ENCODE data around the gene LPIN1. TPM values are rescaled to one million over a fixed set of nuclear protein-coding genes. Genes with fewer than 3 reads are reported as not detected.
"Not testable (repeated sequence)": the region's sequence is repeated elsewhere in the genome, so short reads cannot be mapped to it uniquely, and the experiment has no call there.

The LPIN1 gene
- total RNA-seq, 4 donors from 2014 or later: 19.0 to 52.3 (median 30.5) TPM

DNA sequence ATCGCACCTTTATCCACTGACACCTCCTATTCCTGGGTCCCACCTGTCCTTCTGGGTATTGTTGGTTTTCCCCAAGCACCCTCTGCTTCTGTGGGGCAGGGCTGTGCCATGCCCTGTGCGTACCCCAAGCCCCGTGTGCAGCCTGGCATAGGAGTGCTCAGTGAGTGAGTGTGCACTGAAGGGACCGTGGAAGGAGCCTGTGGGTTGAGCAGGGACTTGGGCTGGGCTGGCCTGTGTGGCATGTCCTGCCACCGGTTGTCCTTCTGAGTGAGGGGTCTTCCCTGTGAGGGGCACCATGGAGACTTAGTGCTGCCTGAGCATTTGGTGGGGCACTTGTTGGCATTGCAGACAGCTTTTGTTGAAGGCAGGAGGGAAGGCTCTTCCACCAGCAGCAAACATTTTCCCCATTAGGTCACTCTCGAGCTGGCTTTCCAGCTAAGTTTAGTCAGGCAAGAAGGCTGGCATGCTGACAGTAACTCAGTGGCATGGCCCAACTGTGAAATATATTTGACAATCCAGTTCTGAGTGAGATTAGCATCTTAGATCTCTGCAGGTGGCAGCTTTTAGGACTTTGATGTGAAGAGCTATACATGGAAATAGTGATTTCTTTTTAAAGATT is 64.7 kb downstream of the LPIN1 start:
- Histone ChIP-seq H3K27ac (no peak overlapping the region), H3K9me3 (no peaks in the 10 kb centered on the region), H3K27me3 (no peaks in the 10 kb centered on the region), H3K4me1 (no peaks in the 10 kb centered on the region), H3K4me3 (no peak overlapping the region), H3K36me3 (no peaks in the 10 kb centered on the region)
- DNase-seq: no peak
- intact Hi-C loops (cut with DNase I; ENCODE audit: low total_unique reads): no loop called here
- no peak for TF ChIP-seq POLR2A (IDR thresholded peaks at IDR 0.05)
- TF ChIP-seq, protein P1, sequence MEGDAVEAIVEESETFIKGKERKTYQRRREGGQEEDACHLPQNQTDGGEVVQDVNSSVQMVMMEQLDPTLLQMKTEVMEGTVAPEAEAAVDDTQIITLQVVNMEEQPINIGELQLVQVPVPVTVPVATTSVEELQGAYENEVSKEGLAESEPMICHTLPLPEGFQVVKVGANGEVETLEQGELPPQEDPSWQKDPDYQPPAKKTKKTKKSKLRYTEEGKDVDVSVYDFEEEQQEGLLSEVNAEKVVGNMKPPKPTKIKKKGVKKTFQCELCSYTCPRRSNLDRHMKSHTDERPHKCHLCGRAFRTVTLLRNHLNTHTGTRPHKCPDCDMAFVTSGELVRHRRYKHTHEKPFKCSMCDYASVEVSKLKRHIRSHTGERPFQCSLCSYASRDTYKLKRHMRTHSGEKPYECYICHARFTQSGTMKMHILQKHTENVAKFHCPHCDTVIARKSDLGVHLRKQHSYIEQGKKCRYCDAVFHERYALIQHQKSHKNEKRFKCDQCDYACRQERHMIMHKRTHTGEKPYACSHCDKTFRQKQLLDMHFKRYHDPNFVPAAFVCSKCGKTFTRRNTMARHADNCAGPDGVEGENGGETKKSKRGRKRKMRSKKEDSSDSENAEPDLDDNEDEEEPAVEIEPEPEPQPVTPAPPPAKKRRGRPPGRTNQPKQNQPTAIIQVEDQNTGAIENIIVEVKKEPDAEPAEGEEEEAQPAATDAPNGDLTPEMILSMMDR (IDR thresholded peaks at IDR 0.05): no peak

DNA sequence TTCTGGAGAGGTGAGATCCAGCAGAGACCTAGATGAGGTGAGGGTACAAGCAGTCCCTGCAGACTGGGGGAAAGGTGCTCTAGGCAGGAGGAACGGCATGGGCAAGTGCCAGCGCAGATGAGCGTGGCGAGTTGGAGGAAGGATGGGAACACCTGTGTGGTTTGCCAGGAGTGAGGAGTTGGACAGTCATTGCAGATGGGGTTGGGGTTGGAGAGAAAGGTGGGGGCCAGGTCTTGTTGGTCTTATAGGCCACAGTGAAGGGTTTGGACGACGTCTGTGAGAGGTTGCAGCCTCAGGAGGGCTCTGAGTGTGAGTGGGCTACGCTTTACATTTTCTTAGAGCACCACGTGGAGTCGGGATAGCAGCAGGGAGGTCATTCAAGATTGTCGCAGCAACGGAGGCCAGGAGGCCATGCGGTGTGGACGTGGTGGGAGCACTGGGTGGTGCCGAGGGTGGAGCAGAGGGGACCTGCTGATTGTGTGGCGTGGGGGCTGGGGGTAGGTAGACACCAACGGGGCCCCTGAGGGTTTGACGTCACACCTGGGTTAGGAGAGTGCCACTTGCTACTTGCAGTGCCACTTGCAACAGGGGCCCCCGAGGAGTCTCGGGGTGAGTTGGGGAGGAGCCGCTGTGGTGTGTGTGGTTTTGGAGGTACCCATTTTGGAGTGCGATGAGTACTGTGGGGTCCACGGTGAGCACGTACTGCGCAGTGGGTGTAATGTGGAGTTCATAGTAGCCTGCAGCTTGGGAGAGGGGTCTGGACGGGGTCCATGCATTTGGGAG is 66.2 kb downstream of the LPIN1 start:
- no peaks in the 10 kb centered on the region for H3K36me3 ChIP-seq
- intact Hi-C loops (cut with DNase I; ENCODE audit: low total_unique reads): no loop called here
- no peak overlapping the region for H3K27ac ChIP-seq
- H3K4me1 ChIP-seq: no peaks in the 10 kb centered on the region
- no peak for TF ChIP-seq POLR2A (IDR thresholded peaks at IDR 0.05)
- TF ChIP-seq, protein P1 (IDR thresholded peaks at IDR 0.05): no peak
- no peak for DNase-seq
- H3K9me3 ChIP-seq: no peaks in the 10 kb centered on the region
- H3K4me3 ChIP-seq: no peak overlapping the region
- no peaks in the 10 kb centered on the region for H3K27me3 ChIP-seq

DNA sequence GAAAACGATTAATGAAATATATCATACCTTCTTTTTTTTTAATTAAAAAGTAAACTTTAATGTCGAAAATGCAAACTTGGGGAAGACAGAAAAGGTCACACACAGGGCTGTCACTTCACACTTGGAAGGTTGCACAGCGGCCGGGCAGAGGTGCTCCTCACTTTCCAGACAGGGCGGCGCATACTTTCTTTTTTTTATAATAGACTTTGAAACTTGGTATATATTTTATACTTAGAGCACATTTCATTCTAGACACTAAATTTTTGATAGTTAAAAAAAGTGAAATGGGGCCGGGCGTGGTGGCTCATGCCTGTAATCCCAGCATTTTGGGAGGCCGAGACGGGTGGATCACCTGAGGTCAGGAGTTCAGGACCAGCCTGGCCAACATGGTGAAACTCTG is 66.9 kb downstream of the LPIN1 start:
- H3K27me3 ChIP-seq; intact Hi-C loops (cut with DNase I; ENCODE audit: low total_unique reads); H3K4me1 ChIP-seq; H3K36me3 ChIP-seq; DNase-seq; H3K9me3 ChIP-seq; H3K27ac ChIP-seq; H3K4me3 ChIP-seq: not testable (repeated sequence)

DNA sequence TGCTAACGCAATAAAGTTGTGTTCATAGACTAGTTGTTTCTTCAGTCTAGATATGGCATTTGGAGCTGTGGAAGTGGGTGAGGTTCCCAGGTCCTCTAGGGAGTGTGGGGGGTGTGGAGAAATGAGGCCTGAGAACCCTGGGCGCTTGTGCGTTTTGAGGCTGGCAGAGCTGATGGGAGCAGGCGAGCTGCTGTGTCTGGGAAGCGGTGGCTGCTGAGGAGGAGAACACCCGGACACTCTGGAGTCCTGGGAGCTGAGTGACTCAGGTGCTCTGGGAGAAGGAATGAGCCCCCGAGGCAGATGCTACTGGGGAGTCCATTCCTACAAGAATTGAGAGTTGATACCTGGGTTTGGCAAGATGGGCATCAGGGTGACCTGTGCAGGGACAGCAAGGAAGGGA is 67.5 kb downstream of the LPIN1 start:
- no peaks in the 10 kb centered on the region for H3K4me1 ChIP-seq
- no peaks in the 10 kb centered on the region for H3K9me3 ChIP-seq
- H3K27me3 ChIP-seq: no peaks in the 10 kb centered on the region
- no peak overlapping the region for H3K27ac ChIP-seq
- no peak for TF ChIP-seq POLR2A (IDR thresholded peaks at IDR 0.05)
- TF ChIP-seq, protein P1 (IDR thresholded peaks at IDR 0.05): no peak
- DNase-seq: no peak
- no peaks in the 10 kb centered on the region for H3K36me3 ChIP-seq
- no peak overlapping the region for H3K4me3 ChIP-seq
- intact Hi-C loops (cut with DNase I; ENCODE audit: low total_unique reads): no loop called here

DNA sequence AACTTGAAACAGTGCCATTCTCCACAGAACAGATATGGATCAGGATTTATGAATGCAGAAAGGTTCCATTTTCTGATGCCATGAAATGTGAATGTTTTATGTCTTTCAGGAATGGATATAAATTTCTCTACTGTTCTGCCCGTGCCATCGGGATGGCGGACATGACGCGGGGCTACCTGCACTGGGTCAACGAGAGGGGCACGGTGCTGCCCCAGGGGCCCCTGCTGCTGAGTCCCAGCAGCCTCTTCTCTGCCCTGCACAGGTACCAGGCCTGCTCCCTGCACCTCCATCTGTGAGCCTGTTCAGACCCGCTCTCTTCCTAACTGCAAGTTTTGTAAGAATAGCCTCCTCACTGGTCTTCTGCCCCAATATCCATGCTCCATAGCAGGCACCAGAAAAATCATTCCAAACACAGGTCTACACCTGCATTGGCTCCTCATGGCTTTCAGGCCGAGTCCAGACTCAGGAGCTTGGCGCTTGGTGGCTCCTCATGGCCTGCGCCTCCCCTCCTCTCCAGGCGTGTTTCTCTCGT is 68.6 kb downstream of the LPIN1 start:
- Histone ChIP-seq H3K4me1 (no peaks in the 10 kb centered on the region), H3K9me3 (no peaks in the 10 kb centered on the region), H3K27me3 (no peaks in the 10 kb centered on the region), H3K36me3 (no peaks in the 10 kb centered on the region), H3K4me3 (no peak overlapping the region), H3K27ac (no peak overlapping the region)
- intact Hi-C loops (cut with DNase I; ENCODE audit: low total_unique reads): no loop called here
- TF ChIP-seq, protein P1 (IDR thresholded peaks at IDR 0.05): no peak
- TF ChIP-seq POLR2A (IDR thresholded peaks at IDR 0.05): no peak
- DNase-seq: no peak

DNA sequence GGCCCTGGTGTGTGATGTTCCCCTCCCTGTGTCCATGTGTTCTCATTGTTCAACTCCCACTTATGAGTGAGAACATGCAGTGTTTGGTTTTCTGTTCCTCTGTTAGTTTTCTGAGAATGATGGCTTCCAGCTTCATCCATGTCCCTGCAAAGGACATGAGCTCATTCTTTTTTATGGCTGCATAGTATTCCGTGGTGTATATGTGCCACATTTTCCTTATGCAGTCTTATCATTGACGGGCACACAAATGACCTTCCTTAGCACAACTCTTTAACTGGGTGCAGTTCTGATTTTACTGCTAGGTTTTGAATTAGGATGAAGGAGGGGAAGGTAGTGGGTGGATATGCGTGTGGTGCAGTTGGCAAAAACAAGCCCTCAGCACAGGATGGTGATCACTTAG is 70.5 kb downstream of the LPIN1 start:
- intact Hi-C loops (cut with DNase I; ENCODE audit: low total_unique reads); H3K36me3 ChIP-seq: not testable (repeated sequence)

More for the DNA sequence above, 70.5 kb downstream of the LPIN1 start:
- not testable (repeated sequence) for H3K27ac ChIP-seq, H3K9me3 ChIP-seq, DNase-seq, H3K4me3 ChIP-seq, H3K27me3 ChIP-seq, H3K4me1 ChIP-seq
